Nephron (organoid): ENCODE results near the gene SLC27A2.

Experiments
- H3K27ac Mint-ChIP-seq, 3 experiments: 2 replicates each; pipeline ENCODE4 v1.8.0; 2020; ENCODE audit warnings: mixed read lengths in 3 of 3, mild to moderate bottlenecking in 2 of 3, moderate library complexity in 1 of 3
- H3K27me3 Mint-ChIP-seq: 2 replicates; pipeline ENCODE4 v1.8.0; 2021; ENCODE audit warnings: low read depth, mild to moderate bottlenecking, moderate library complexity, mixed read lengths
- H3K36me3 Mint-ChIP-seq: 2 replicates; pipeline ENCODE4 v1.8.0; 2020; ENCODE audit warnings: low read depth, mixed read lengths
- H3K4me1 Mint-ChIP-seq: 2 replicates; pipeline ENCODE4 v1.8.0; 2020; ENCODE audit warnings: mixed read lengths
- H3K4me3 Mint-ChIP-seq, 3 experiments: 2 replicates each; pipeline ENCODE4 v1.8.0; 2020; ENCODE audit warnings: mild to moderate bottlenecking in 3 of 3, mixed read lengths in 3 of 3, moderate library complexity in 2 of 3
- H3K9me3 Mint-ChIP-seq: 2 replicates; pipeline ENCODE4 v1.8.0; 2020; ENCODE audit warnings: mixed read lengths
- TF ChIP-seq, protein P1 (sequence below), 3 experiments: fragments of 200-600 bp; sonication (generic); IDR thresholded peaks; one replicate each; pipeline ENCODE4 v1.5.0; 2021; ENCODE audit warnings: antibody characterized with exemption in 3 of 3; ENCODE audit not compliant: unreplicated experiment in 3 of 3

SLC27A2 gene

DNA sequence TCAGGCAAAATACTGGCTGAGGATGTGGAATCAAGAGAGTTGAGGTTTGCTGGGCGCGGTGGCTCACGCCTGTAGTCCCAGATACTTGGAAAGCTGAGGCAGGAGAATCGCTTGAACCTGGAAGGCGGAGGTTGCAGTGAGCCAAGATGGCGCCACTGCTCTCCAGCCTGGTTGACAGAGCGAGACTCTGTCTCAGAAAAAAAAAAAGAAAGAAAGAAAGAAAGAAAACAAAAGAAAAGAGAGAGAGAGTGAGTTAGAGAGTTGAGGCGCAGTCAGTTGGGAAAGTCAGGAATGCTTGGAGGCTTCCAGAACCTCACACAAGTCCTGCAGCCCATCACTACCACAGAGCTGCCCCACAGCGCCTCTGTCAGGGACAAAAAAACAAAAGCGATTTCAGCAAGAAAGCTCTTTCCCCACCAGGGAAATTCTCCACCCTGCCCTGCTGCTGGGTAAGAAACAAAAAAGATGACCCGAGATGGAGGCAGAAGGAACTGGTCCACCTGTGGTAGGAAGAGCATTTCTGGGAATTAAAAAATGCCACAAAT is 69.7 kb downstream of the SLC27A2 start:
- Mint-ChIP-seq H3K27ac (no peak overlapping the region), H3K4me1 (peaks cover 9% of the 10 kb centered on the region), H3K4me3 (no peak overlapping the region), H3K9me3 (no peaks in the 10 kb centered on the region), H3K27me3 (peaks cover 4% of the 10 kb centered on the region), H3K36me3 (no peaks in the 10 kb centered on the region)
- TF ChIP-seq, protein P1, sequence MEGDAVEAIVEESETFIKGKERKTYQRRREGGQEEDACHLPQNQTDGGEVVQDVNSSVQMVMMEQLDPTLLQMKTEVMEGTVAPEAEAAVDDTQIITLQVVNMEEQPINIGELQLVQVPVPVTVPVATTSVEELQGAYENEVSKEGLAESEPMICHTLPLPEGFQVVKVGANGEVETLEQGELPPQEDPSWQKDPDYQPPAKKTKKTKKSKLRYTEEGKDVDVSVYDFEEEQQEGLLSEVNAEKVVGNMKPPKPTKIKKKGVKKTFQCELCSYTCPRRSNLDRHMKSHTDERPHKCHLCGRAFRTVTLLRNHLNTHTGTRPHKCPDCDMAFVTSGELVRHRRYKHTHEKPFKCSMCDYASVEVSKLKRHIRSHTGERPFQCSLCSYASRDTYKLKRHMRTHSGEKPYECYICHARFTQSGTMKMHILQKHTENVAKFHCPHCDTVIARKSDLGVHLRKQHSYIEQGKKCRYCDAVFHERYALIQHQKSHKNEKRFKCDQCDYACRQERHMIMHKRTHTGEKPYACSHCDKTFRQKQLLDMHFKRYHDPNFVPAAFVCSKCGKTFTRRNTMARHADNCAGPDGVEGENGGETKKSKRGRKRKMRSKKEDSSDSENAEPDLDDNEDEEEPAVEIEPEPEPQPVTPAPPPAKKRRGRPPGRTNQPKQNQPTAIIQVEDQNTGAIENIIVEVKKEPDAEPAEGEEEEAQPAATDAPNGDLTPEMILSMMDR (IDR thresholded peaks at IDR 0.05; ENCODE audit: unreplicated experiment in 3 of 3), result no peak

DNA sequence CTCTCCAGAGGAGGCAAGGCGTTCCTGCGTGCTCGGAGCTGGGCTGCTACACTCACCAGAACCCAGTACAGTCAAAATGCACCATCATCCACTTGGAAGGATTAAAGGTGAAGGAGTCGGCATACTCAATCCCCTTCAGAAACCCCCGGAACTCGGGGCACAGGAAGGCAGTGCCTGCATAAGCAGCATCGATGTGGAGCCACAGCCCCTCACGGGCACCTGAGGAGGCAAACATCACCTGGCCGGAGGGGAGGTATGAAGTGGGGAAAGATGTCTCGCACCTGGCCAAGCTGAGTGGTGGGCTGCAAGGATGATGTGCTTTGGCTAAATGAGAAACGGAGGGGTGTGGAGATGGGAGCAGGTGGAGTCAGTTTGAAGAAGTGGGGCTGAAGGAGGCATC is 70.6 kb downstream of the SLC27A2 start:
- H3K36me3 Mint-ChIP-seq, result no peaks in the 10 kb centered on the region
- H3K9me3 Mint-ChIP-seq, result no peaks in the 10 kb centered on the region
- TF ChIP-seq, protein P1 (IDR thresholded peaks at IDR 0.05; ENCODE audit: unreplicated experiment in 3 of 3), result no peak
- H3K27me3 Mint-ChIP-seq, result peaks cover 4% of the 10 kb centered on the region
- H3K4me1 Mint-ChIP-seq, result peaks cover 9% of the 10 kb centered on the region
- no peak overlapping the region for H3K27ac Mint-ChIP-seq
- no peak overlapping the region for H3K4me3 Mint-ChIP-seq

DNA sequence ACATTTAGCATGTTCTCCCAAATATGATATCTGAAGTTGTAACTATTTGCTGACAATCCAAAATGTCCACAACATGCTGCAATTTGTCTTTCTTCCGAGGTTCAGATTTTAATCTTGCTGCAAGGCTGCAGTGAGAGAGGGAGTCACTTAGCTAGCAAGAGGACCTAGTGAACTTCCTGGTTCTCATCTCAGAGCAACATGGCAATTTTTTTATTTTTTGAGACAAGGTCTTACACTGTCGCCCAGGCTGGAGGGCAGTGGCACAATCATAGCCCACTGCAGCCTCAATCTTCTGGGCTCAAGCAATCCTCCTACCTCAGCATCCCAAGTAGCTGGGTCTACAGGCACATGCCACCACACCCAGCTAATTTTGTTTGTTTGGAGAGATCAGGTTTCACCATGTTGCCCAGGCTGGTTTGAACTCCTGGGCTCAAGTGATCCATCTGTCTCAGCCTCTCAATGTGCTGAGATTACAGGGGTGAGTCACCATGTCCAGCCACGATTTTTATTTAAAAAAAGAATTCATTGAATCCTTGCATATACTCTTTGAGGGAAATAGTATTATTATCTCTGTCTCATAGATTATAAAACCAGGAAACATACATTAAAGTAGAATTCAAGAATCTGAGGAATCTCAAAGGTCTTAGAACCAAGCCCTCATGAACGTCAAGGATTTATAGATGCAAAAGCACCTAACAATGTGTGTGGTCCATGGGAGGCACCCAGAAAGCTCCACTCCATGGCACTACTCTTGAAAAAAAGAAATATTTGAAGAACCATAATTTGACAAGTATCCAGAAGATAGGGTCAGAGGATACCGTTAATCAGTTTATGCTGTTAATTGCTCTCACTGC is 74.4 kb downstream of the SLC27A2 start:
- no peak overlapping the region for H3K27ac Mint-ChIP-seq
- H3K4me3 Mint-ChIP-seq, result no peak overlapping the region
- TF ChIP-seq, protein P1 (IDR thresholded peaks at IDR 0.05; ENCODE audit: unreplicated experiment in 3 of 3), result no peak
- no peaks in the 10 kb centered on the region for H3K9me3 Mint-ChIP-seq
- H3K36me3 Mint-ChIP-seq, result no peaks in the 10 kb centered on the region
- H3K27me3 Mint-ChIP-seq, result peaks cover 4% of the 10 kb centered on the region
- H3K4me1 Mint-ChIP-seq, result no peaks in the 10 kb centered on the region

DNA sequence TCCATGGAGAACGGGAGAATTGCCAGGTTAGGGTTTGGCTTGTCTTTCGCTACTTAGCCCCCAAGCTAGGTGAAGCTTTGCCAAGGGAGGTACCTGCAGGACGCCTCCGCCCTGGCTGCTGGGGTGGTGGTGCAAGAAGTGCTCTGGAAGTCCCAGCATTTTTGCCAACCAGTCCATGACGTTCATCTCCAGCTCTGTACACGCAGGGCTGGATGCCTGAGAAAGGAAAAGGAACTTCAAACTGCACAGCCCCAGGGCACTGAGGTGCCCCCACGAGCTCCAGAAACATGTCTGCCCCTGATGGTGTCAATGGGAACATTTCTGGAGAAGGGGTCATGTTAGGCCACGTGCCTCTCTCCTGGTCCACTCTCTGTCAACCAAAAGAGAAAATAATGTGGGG is 75.3 kb downstream of the SLC27A2 start:
- TF ChIP-seq, protein P1 (IDR thresholded peaks at IDR 0.05; ENCODE audit: unreplicated experiment in 3 of 3), result no peak
- Mint-ChIP-seq H3K36me3 (no peaks in the 10 kb centered on the region), H3K27ac (no peak overlapping the region), H3K9me3 (no peaks in the 10 kb centered on the region), H3K27me3 (peaks cover 4% of the 10 kb centered on the region), H3K4me3 (no peak overlapping the region), H3K4me1 (no peaks in the 10 kb centered on the region)

DNA sequence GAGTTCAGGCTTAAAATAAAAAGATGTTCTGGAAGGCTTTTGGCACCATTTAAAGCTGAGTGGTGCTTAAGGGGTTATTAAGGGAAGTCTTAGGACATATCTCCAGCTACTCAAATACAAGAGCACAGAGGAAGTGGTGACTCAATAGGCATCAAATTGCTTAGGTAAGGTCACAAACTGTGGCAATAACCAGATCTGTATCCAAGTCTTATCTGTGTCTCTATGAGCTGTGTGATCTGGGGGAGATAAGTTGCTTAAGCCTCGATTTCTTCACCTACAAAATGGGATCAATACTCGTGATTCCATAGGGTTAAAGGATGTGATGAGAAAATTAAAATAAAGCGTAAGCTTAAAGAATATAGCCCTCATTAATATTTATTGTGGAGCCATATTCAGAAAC is 75.9 kb downstream of the SLC27A2 start:
- TF ChIP-seq, protein P1 (IDR thresholded peaks at IDR 0.05; ENCODE audit: unreplicated experiment in 3 of 3), result no peak
- Mint-ChIP-seq H3K9me3 (no peaks in the 10 kb centered on the region), H3K4me1 (no peaks in the 10 kb centered on the region), H3K27ac (no peak overlapping the region), H3K36me3 (no peaks in the 10 kb centered on the region), H3K27me3 (peaks cover 4% of the 10 kb centered on the region), H3K4me3 (no peak overlapping the region)

DNA sequence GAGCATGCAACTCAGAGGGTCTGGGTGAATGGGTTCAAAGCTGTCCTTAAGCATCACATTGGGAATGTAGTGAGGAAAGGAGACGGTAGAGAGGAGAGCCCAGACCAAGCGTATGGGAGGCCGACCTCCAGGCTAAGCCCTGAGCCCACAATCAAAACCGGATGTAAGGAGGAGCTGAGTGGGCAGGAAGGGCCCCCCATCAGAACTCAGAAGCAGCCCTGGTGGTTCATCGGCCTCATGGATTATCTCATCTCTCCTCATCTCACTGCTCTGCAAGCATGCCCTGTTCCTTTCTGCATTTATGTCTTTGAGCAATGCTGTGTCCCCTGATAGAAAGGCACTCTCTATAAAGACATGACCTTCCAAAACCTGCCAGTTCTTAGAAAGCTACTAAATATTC is 77.3 kb downstream of the SLC27A2 start:
- no peaks in the 10 kb centered on the region for H3K9me3 Mint-ChIP-seq

More for the DNA sequence above, 77.3 kb downstream of the SLC27A2 start:
- Mint-ChIP-seq H3K27me3 (no peaks in the 10 kb centered on the region), H3K4me1 (no peaks in the 10 kb centered on the region), H3K27ac (no peak overlapping the region), H3K4me3 (no peak overlapping the region), H3K36me3 (no peaks in the 10 kb centered on the region)
- TF ChIP-seq, protein P1 (IDR thresholded peaks at IDR 0.05; ENCODE audit: unreplicated experiment in 3 of 3), result no peak
